H1 (cell line): Measurements from ENCODE around the gene PTBP1. TPM values are rescaled to one million over a fixed set of nuclear protein-coding genes. Genes with fewer than 3 reads are reported as not detected.

Experiments
- CTCF ChIA-PET: fragments of 300-600 bp; sonication (Branson Sonifier 250); formaldehyde crosslinking; loops from one replicate; lab custom pipeline; 2021; ENCODE audit not compliant: partially characterized antibody; lab: Charles Lee
- POLR2A ChIA-PET: fragments of 300-600 bp; sonication (Branson Sonifier 250); formaldehyde crosslinking; loops from one replicate; lab custom pipeline; 2021; ENCODE audit warnings: inconsistent platforms; ENCODE audit not compliant: partially characterized antibody; lab: Charles Lee
- DNase-seq, 2 experiments: peaks; one replicate each; pipeline versions ENCODE4 v3.0.0 to v3.0.0-alpha.2; 2010 to 2022; ENCODE audit warnings: low spot score in 2 of 2, low read depth in 1 of 2, mixed read lengths in 1 of 2
- FAIRE-seq: peaks from 2 replicates; lab custom pipeline; 2011; peaks lifted over from hg19 to GRCh38; lab: Jason Lieb, UNC
- H2AFZ ChIP-seq: 2 replicates; pipeline ENCODE4 v1.8.1; 2012; ENCODE audit warnings: low read length, inconsistent platforms
- H2AK5ac ChIP-seq: 2 replicates; pipeline ENCODE4 v1.6.1; 2013; ENCODE audit warnings: low read depth, low read length
- H2BK120ac ChIP-seq: replicated peaks from 2 replicates; pipeline ENCODE3; 2013; ENCODE audit warnings: low read depth, low read length, inconsistent platforms
- H2BK12ac ChIP-seq: 2 replicates; pipeline ENCODE4 v1.6.1; 2013; ENCODE audit warnings: low read depth, low read length
- H2BK15ac ChIP-seq: 2 replicates; pipeline ENCODE4 v1.6.1; 2013; ENCODE audit warnings: low read length
- H2BK20ac ChIP-seq: 2 replicates; pipeline ENCODE4 v1.6.1; 2013; ENCODE audit warnings: low read length
- H2BK5ac ChIP-seq: 2 replicates; pipeline ENCODE4 v1.6.1; 2013; ENCODE audit warnings: low read depth, low read length
- H3K14ac ChIP-seq: 2 replicates; pipeline ENCODE4 v1.6.1; 2013; ENCODE audit warnings: inconsistent platforms; ENCODE audit not compliant: insufficient read length
- H3K18ac ChIP-seq: 2 replicates; pipeline ENCODE4 v1.6.1; 2013; ENCODE audit warnings: low read length; ENCODE audit errors: extremely low read depth
- H3K23ac ChIP-seq: 2 replicates; pipeline ENCODE4 v1.6.1; 2013; ENCODE audit warnings: inconsistent platforms; ENCODE audit not compliant: insufficient read length
- H3K23me2 ChIP-seq: 2 replicates; pipeline ENCODE4 v1.6.1; 2013; ENCODE audit warnings: low read depth, low read length
- H3K27ac ChIP-seq: 2 replicates; pipeline ENCODE4 v1.6.1; 2011; ENCODE audit warnings: low read depth, low read length, inconsistent platforms
- H3K27me3 ChIP-seq, 4 experiments: replicated peaks in 1 of 4; 1 replicate in 1 of 4; 2 replicates in 3 of 4; pipeline versions ENCODE4 v1.6.1 to v1.8.1; 2011 to 2013; ENCODE audit warnings: low read length in 3 of 4, mild to moderate bottlenecking in 3 of 4, inconsistent platforms in 2 of 4, mixed read lengths in 2 of 4, moderate library complexity in 1 of 4; ENCODE audit not compliant: control insufficient read depth in 3 of 4, insufficient read depth in 3 of 4; ENCODE audit errors: extremely low read depth in 1 of 4
- H3K36me3 ChIP-seq, 4 experiments: 2 replicates each; pipeline versions ENCODE4 v1.6.1 to v1.8.1; 2011 to 2013; ENCODE audit warnings: mild to moderate bottlenecking in 4 of 4, low read length in 3 of 4, moderate library complexity in 2 of 4, control low read depth in 1 of 4, inconsistent platforms in 1 of 4; ENCODE audit not compliant: insufficient read depth in 4 of 4, control insufficient read depth in 2 of 4
- H3K4ac ChIP-seq: replicated peaks from 2 replicates; pipeline ENCODE3; 2013; ENCODE audit warnings: low read length, low read depth, mixed read lengths, inconsistent platforms; ENCODE audit not compliant: insufficient read length
- H3K4me1 ChIP-seq, 4 experiments: replicated peaks in 1 of 4; 1 replicate in 1 of 4; 2 replicates in 3 of 4; pipeline versions ENCODE4 v1.6.1 to v1.8.1; 2011 to 2013; ENCODE audit warnings: low read length in 3 of 4, inconsistent platforms in 2 of 4, mixed read lengths in 1 of 4; ENCODE audit not compliant: insufficient read depth in 4 of 4, control insufficient read depth in 3 of 4
- H3K4me2 ChIP-seq, 2 experiments: 2 replicates each; pipeline versions ENCODE4 v1.6.1 to v1.8.1; 2011 to 2013; ENCODE audit warnings: low read depth in 2 of 2, low read length in 2 of 2, control low read depth in 1 of 2, inconsistent platforms in 1 of 2, mild to moderate bottlenecking in 1 of 2; ENCODE audit not compliant: insufficient read depth in 1 of 2
- H3K4me3 ChIP-seq, 4 experiments: fragments of 200-600, 300-600 bp in 1 of 4; sonication (generic), shearing (Covaris generic), sonication (Bioruptor Twin) in 1 of 4; 2 replicates each; pipeline versions ENCODE4 v1.5.1 to v1.8.1; 2011 to 2016; ENCODE audit warnings: low read length in 4 of 4, low read depth in 3 of 4, control low read depth in 2 of 4, inconsistent platforms in 2 of 4, mild to moderate bottlenecking in 2 of 4, mixed read lengths in 1 of 4, moderate library complexity in 1 of 4; ENCODE audit not compliant: insufficient read depth in 2 of 4; ENCODE audit errors: extremely low read depth in 1 of 4
- H3K56ac ChIP-seq: replicated peaks from 2 replicates; pipeline ENCODE3; 2013; ENCODE audit warnings: low read depth, mild to moderate bottlenecking, mixed read lengths, low read length, inconsistent platforms; ENCODE audit not compliant: insufficient read length
- H3K79me1 ChIP-seq: 2 replicates; pipeline ENCODE4 v1.6.1; 2013; ENCODE audit warnings: low read depth, low read length, control low read depth
- H3K79me2 ChIP-seq, 2 experiments: 2 replicates each; pipeline versions ENCODE4 v1.6.1 to v1.8.1; 2012 to 2013; ENCODE audit warnings: low read length in 2 of 2, mild to moderate bottlenecking in 2 of 2, inconsistent platforms in 1 of 2; ENCODE audit not compliant: insufficient read depth in 2 of 2, control insufficient read depth in 1 of 2
- H3K9ac ChIP-seq, 4 experiments: replicated peaks in 1 of 4; 1 replicate in 1 of 4; 2 replicates in 3 of 4; pipeline versions ENCODE4 v1.6.1 to v1.8.1; 2011 to 2013; ENCODE audit warnings: low read depth in 3 of 4, low read length in 3 of 4, control low read depth in 2 of 4, mild to moderate bottlenecking in 2 of 4, moderate library complexity in 2 of 4, inconsistent platforms in 1 of 4; ENCODE audit errors: extremely low read depth in 1 of 4
- H3K9me3 ChIP-seq, 2 experiments: 2 replicates each; pipeline versions ENCODE4 v1.6.1 to v1.8.1; 2012 to 2013; ENCODE audit warnings: mild to moderate bottlenecking in 2 of 2, moderate library complexity in 2 of 2, control low read depth in 1 of 2, inconsistent platforms in 1 of 2, low read depth in 1 of 2, low read length in 1 of 2, mixed read lengths in 1 of 2; ENCODE audit not compliant: insufficient read depth in 2 of 2
- H4K20me1 ChIP-seq, 2 experiments: replicated peaks in 1 of 2; 2 replicates each; pipeline versions ENCODE3 to v1.8.1; 2011 to 2013; ENCODE audit warnings: inconsistent platforms in 2 of 2, low read length in 2 of 2, mild to moderate bottlenecking in 1 of 2; ENCODE audit not compliant: insufficient read depth in 2 of 2, control insufficient read depth in 1 of 2
- H4K5ac ChIP-seq: 2 replicates; pipeline ENCODE4 v1.6.1; 2013; ENCODE audit warnings: low read length, low read depth, mixed read lengths, inconsistent platforms; ENCODE audit not compliant: insufficient read length
- H4K8ac ChIP-seq: 2 replicates; pipeline ENCODE4 v1.8.0; 2013; ENCODE audit warnings: mild to moderate bottlenecking, moderate library complexity, low read length, inconsistent platforms; ENCODE audit not compliant: insufficient read depth; ENCODE audit errors: extremely low read depth
- H4K91ac ChIP-seq: replicated peaks from 2 replicates; pipeline ENCODE3; 2013; ENCODE audit warnings: low read length, mixed read lengths, inconsistent platforms; ENCODE audit not compliant: insufficient read length
- BCL11A ChIP-seq, 2 experiments: IDR thresholded peaks; one replicate each; pipeline ENCODE4 v1.6.1; 2011; ENCODE audit warnings: low read depth in 2 of 2, low read length in 2 of 2, mild to moderate bottlenecking in 2 of 2
- CEBPB ChIP-seq: IDR thresholded peaks from 2 replicates; pipeline ENCODE4 v1.6.1; 2012; ENCODE audit warnings: low read depth, low read length
- EGR1 ChIP-seq: IDR thresholded peaks from 2 replicates; pipeline ENCODE4 v1.6.1; 2011; ENCODE audit warnings: low read depth, low read length, borderline replicate concordance
- EZH2 ChIP-seq: fragments of 200-600 bp; sonication (generic); IDR thresholded peaks from 2 replicates; pipeline ENCODE4 v1.7.1; 2012; ENCODE audit warnings: low read depth, mild to moderate bottlenecking, moderate library complexity, low read length, inconsistent platforms; ENCODE audit not compliant: severe bottlenecking
- GTF2F1 ChIP-seq: IDR thresholded peaks from 2 replicates; pipeline ENCODE4 v1.6.1; 2012; ENCODE audit warnings: low read depth, low read length, improper control_type of control experiment, borderline replicate concordance
- POLR2A ChIP-seq, 2 experiments: IDR thresholded peaks; 1 replicate in 1 of 2; 2 replicates in 1 of 2; pipeline ENCODE4 v1.6.1; 2011; ENCODE audit warnings: low read depth in 2 of 2, low read length in 2 of 2, mild to moderate bottlenecking in 2 of 2; ENCODE audit errors: control extremely low read depth in 1 of 2
- RFX5 ChIP-seq: IDR thresholded peaks from 2 replicates; pipeline ENCODE4 v1.6.1; 2011; ENCODE audit warnings: low read depth, low read length, improper control_type of control experiment, borderline replicate concordance
- RNF2 ChIP-seq: fragments of 200-900, 300-1000 bp; sonication (generic); IDR thresholded peaks from 2 replicates; pipeline ENCODE4 v1.7.1; 2016; ENCODE audit warnings: borderline replicate concordance, low read depth, mild to moderate bottlenecking, antibody characterized with exemption, low read length; ENCODE audit not compliant: poor library complexity, severe bottlenecking; ENCODE audit errors: missing control alignments
- SIRT6 ChIP-seq: IDR thresholded peaks from one replicate; pipeline ENCODE4 v1.7.1; 2012; ENCODE audit warnings: low read length, inconsistent platforms
- SP2 ChIP-seq: IDR thresholded peaks from 2 replicates; pipeline ENCODE4 v1.6.1; 2012; ENCODE audit warnings: mild to moderate bottlenecking, low read length, inconsistent platforms
- ZNF274 ChIP-seq: IDR thresholded peaks from 2 replicates; pipeline ENCODE4 v1.7.0; 2012; ENCODE audit warnings: low read length, borderline replicate concordance; ENCODE audit errors: extremely low read depth
- WGBS, 2 experiments: shearing (Covaris generic) in 1 of 2; methylation state at CpG; one replicate each; pipeline versions ENCODE4 v1.1.6 to v1.1.7; 2013 to 2015; ENCODE audit warnings: low lambda C conversion rate in 2 of 2, mixed read lengths in 2 of 2, inconsistent platforms in 1 of 2, low coverage in 1 of 2, missing lambda C conversion rate in 1 of 2; ENCODE audit not compliant: insufficient replicate concordance in 2 of 2, insufficient coverage in 1 of 2, insufficient read length in 1 of 2; ENCODE audit errors: extremely low coverage in 1 of 2, missing lambda C conversion rate in 1 of 2; 5-methylcytosine and 5-hydroxymethylcytosine counted together
- polyA plus RNA-seq, 7 experiments: library from polyadenylated mRNA; depleted of rRNA in 3 of 7; stranded (reverse) in 5 of 7; unstranded in 2 of 7; fragments of >200 nt in 5 of 7; fragments of 200-250 nt in 2 of 7; gene quantifications; 1 replicate in 5 of 7; 2 replicates in 1 of 7; 4 replicates in 1 of 7; pipeline versions ENCODE4 v1.2.1 to v1.2.3, GENCODE V29; 2011 to 2013; ENCODE audit warnings: missing spikeins in 2 of 7, mixed read lengths in 2 of 7
- total RNA-seq: library from RNA; stranded (reverse); fragmentation: NEBNext Ultra II Directional; extraction: Animal tissue kit (Norgen Biotek cat#: 25700); gene quantifications from 2 replicates; pipeline ENCODE4 v1.2.1, GENCODE V29; 2021
- TF ChIP-seq, protein P1 (sequence below): IDR thresholded peaks from 2 replicates; pipeline ENCODE4 v1.6.1; 2012; ENCODE audit warnings: low read length, inconsistent platforms
- TF ChIP-seq, protein P2 (sequence below): IDR thresholded peaks from 2 replicates; pipeline ENCODE4 v1.6.1; 2012; ENCODE audit warnings: inconsistent platforms

PTBP1 gene
- total and polyA plus RNA-seq, 2 of the 8 experiments (the other 6 are each of a cell fraction or from before 2014, with no cell fraction given): 528 to 888 TPM

DNA sequence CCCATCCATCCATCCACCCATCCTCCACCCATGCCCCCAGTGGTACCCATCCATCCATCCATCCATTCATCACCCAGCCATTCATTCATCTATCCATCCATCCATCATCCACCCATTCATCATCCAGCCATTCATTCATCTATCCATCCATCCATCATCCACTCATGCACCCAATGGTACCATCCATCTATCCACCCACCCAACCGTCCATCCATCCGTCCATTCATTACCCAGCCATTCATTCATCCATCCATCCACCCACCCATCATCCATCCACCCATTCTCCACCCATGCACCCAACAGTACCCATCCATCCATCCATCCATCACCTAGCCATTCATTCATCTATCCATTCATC lies 19.2 kb downstream of the PTBP1 start:
- FAIRE-seq: no peak
- 81 to 100% methylated on average over 1 to 2 of the region's 2 CpGs for WGBS, 2 experiments
- TF ChIP-seq SIRT6 (no peak), EGR1 (no peak), BCL11A (IDR thresholded peaks at IDR 0.05; ENCODE audit: low read depth in 2 of 2, low read length in 2 of 2) (no peak), GTF2F1 (no peak), RFX5 (no peak), CEBPB (no peak), POLR2A (IDR thresholded peaks at IDR 0.05; ENCODE audit: control extremely low read depth in 1 of 2, low read depth in 2 of 2, low read length in 2 of 2) (no peak), RNF2 (no peak), SP2 (no peak), ZNF274 (no peak), EZH2 (no peak)
- TF ChIP-seq, protein P1, sequence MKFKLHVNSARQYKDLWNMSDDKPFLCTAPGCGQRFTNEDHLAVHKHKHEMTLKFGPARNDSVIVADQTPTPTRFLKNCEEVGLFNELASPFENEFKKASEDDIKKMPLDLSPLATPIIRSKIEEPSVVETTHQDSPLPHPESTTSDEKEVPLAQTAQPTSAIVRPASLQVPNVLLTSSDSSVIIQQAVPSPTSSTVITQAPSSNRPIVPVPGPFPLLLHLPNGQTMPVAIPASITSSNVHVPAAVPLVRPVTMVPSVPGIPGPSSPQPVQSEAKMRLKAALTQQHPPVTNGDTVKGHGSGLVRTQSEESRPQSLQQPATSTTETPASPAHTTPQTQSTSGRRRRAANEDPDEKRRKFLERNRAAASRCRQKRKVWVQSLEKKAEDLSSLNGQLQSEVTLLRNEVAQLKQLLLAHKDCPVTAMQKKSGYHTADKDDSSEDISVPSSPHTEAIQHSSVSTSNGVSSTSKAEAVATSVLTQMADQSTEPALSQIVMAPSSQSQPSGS: no peak
- TF ChIP-seq, protein P2, sequence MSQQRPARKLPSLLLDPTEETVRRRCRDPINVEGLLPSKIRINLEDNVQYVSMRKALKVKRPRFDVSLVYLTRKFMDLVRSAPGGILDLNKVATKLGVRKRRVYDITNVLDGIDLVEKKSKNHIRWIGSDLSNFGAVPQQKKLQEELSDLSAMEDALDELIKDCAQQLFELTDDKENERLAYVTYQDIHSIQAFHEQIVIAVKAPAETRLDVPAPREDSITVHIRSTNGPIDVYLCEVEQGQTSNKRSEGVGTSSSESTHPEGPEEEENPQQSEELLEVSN: no peak

More for the DNA sequence above, 19.2 kb downstream of the PTBP1 start:
- Histone ChIP-seq H3K79me1 (peaks cover 5% of the 10 kb centered on the region; the same call in 1 of the 2 replicates), H4K5ac (no peak overlapping the region), H2BK20ac (no peak overlapping the region), H2AFZ (no peak overlapping the region), H3K23ac (no peak overlapping the region), H3K4me3 (no peak overlapping the region), H4K20me1 (peaks cover 0 to 19% of the 10 kb centered on the region in 2 experiments), H4K8ac (no peak overlapping the region), H3K27ac (no peak overlapping the region), H3K9ac (no peak overlapping the region), H3K18ac (no peak overlapping the region), H3K14ac (no peak overlapping the region), H3K79me2 (peaks cover 0 to 13% of the 10 kb centered on the region in 2 experiments; a peak in 1 of 4 replicates), H2BK5ac (no peak overlapping the region), H3K4me1 (no peaks in the 10 kb centered on the region), H3K27me3 (no peaks in the 10 kb centered on the region), H2BK120ac (no peak overlapping the region), H4K91ac (no peak overlapping the region), H2BK12ac (no peak overlapping the region), H3K4me2 (no peak overlapping the region), H3K9me3 (no peaks in the 10 kb centered on the region), H3K56ac (peak overlapping the region; percentile 59), H2AK5ac (no peak overlapping the region), H3K23me2 (peaks cover 15% of the 10 kb centered on the region; the same call in 1 of the 2 replicates), H3K4ac (no peak overlapping the region), H3K36me3 (peaks cover 7 to 38% (median 12%) of the 10 kb centered on the region in 4 experiments; a peak in 7 of 8 replicates), H2BK15ac (no peak overlapping the region)
- ChIA-PET CTCF (no interaction called here), POLR2A (no interaction called here)
- no peak for DNase-seq
